Measurements from ENCODE around the gene MYO1C.
"Not testable (repeated sequence)": the region's sequence is repeated elsewhere in the genome, so short reads cannot be mapped to it uniquely, and the experiment has no call there.

The MYO1C gene

GRCh38 chr17:1461198-1461944 is 31.1 kb downstream of the MYO1C start:
- no peak for DNase-seq

DNA sequence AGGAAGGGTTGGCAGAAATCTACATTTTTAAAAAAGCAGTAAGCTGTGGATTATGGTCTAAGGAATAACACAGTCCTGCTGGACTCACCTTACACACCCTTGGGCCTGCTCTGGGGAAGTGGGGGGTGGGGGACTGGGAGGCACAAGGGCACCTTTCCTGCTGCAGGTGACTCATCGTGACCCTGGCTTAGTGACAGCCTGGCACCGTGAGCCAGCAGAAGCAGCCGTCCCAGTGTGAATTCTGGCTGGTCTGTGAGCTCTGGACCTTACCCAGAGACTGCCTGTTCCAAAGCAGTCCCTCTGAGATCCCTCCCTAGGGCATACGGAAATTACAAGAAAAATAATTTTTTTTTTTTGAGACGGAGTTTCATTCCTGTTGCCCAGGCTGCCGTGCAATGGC is 32.3 kb downstream of the MYO1C start:
- DNase-seq = no peak

DNA sequence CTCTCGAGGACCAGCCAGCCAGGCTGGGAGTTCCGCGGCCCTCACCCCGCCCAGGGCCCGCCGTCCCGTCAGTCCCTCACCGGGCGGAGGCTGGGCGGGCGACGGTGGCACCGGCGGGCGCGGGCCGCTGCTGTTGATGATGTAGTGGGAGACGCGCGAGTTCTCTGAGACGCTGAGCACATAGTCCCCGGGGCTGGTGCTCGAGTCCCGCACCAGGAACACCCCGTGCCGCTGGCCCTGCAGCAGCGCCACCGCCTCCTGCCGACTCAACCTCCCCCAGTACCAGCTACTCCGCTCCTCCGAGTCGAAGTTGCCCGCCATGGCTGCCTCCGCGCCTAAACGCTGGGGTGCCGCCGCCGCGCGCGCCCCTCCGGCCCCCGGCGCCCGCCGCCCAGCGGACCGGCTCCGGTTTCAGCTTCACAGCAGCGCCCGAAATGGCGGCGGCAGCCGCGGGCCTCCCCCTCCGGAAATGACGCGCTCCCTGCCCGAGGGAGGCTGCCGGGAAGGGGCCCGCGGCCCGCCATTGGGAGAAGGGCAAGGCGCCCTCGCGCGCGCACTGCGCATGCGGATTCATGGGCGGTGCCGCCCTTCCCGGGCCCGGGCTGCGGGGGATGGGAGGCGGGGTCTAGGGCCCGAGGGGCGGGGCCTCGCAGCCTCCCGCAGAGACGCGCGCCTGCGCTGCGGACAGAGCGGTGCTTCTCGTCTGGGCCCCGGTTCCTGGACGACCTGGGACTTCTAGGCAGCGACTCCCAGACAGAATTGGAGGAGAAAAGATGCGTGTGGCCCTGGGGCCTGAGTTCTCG is 36.5 kb downstream of the MYO1C start, which contains the start of gene CRK:
CRK (minus strand) TSS at position 436 of the 803 bp plus-strand sequence; CDS start at position 321, 115 bp downstream.
- DNase-seq = peak; percentile 98

DNA sequence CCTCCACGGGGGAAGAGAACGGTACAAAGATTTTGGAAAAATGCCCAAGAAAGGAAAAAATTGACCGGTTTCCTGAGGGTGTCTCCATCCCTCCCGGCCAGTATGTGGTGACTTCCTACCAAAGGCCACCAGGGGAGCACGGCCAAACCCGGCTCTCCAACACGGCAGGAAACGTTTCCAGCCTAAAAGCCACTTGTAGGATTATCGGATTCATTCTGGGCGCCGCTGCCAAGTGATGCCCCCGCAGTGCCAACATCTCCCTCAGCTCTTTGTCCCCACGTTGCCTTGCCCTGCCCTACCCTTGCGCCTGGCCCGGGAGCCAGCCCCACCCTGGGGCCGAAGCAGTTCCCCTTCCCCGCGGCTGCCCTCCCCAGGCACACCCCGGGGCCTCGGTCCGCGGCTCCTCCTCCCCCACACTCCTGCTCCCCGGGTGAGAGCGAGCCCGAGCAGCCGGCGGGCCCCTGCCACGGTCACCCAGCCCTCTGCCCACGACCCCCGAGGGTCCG is 37.1 kb downstream of the MYO1C start:
- DNase-seq = peak; percentile 11

DNA sequence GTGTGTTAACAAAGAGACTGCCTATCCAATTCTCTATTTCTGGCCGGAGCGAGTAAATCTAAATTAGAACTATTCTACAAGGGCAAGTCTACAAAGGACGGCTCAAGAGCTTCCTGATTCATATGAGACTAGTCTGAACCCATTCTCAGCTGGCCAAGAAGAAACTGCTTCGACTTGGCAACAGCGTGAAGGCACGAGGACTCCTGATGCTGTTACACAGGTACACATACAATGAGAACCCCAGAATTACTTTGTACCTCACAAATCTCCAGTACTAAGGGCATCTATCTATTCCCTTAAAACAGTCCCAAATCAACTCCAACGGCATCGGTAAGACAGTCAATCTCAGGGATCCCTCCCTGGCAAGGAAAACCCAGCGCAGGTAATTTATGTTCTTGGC is 37.9 kb downstream of the MYO1C start:
- DNase-seq = no peak

- not testable (repeated sequence) for DNase-seq
Measured at GRCh38 chr17:1453694-1454093, 38.8 kb downstream of the MYO1C start.

DNA sequence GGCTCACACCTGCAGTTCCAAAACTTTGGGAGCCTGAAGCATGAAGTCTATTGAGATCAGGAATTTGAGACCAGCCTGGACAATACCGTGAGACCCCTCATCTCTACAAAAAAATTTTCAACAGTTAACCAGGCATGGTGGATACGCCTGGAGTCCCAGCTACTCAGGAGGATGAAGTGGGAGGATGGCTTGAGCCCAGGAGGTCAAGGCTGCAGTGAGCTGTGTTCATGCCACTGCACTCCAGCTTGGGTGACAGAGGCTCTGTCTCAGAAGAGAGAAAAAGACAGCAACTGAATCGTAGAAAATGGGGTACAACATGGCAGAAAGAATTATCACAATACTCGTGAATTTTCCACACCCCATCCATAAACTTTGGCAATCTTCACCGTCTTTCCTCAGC is 39.6 kb downstream of the MYO1C start:
- no peak for DNase-seq

DNA sequence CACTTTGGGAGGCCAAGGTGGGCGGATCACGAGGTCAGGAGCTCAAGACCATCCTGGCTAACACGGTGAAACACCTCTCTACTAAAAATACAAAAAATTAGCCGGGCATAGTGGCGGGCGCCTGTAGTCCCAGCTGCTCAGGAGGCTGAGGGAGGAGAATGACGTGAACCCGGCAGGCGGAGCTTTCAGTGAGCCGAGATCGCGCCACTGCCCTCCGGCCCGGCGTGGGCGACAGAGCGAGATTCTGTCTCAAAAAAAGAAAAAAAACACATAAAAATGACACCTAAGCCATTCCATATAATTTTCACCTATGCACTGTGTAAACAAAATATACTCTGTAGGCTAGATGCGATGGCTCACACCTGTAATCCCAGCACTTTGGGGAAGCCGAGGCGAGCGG is 42.2 kb downstream of the MYO1C start:
- DNase-seq = not testable (repeated sequence)

- DNase-seq = no peak
Measured at GRCh38 chr17:1449412-1449967, 43.0 kb downstream of the MYO1C start.

DNA sequence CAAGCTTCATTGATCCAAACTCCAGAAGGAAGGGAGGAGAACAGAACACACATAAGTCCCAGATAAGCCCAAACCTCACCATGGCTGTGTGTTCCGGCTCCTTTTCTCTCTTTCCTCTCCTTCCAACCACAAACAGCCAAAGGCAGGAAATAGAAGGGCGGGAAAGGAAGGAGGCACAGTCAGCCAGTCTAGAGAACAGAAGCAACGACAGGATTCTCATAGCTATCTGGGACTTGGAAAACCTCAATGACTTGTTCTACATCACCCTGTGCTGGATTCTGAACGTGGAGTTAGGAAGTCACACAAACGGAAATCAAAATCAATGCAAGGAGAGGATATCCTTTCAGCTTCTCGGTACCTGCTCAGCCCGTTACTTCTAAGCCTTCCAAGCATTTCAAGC is 45.4 kb downstream of the MYO1C start:
- DNase-seq = no peak

GRCh38 chr17:1446201-1446600 is 46.3 kb downstream of the MYO1C start:
- no peak for DNase-seq

- DNase-seq = not testable (repeated sequence)
Measured at GRCh38 chr17:1445695-1446094, 46.8 kb downstream of the MYO1C start.

GRCh38 chr17:1442721-1443120 is 49.8 kb downstream of the MYO1C start:
- not testable (repeated sequence) for DNase-seq

- DNase-seq = no peak
Measured at GRCh38 chr17:1442187-1442586, 50.3 kb downstream of the MYO1C start.

GRCh38 chr17:1440921-1441320 is 51.6 kb downstream of the MYO1C start:
- DNase-seq = no peak

DNA sequence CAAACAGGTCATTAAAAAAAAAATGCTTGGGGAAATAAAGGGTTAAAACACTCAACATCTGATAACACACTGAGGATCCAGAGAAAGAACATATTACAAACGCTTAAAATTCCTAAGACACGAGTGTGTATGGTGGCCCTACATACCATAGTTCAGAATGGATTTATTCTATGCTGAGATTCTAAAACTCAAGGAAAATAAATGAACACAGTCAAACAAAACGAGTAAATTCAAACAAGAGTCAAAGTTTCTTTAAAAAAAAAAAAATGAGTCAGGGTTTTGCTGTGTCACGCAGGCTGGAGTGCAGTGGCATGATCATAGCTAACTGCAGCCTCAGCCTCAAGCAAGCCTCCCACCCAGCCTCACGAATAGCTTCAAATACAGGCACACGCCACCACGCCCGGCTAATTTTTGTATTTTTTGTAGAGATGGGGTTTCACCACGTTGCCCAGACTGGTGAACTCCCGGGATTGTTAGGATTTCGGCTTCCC is 53.8 kb downstream of the MYO1C start:
- no peak for DNase-seq

GRCh38 chr17:1435326-1435725 is 57.2 kb downstream of the MYO1C start:
- no peak for DNase-seq

DNA sequence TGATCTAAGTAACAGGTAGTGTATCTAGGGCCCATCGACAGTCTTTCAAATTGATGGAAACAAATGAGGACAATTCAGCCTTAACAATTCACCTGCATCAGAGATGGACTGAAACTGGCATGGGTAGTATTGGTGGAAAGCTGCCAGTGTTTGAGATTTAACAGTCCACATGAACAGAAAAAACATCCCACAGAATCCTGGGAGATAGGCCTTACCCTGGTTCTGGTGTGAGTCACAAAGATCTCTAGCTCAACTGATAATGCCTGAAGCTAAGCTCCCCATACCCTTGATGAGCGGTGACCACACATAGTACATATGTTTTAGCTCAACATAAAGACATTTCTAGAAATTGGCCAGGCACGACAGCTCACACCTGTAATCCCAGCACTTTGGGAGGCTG is 58.3 kb downstream of the MYO1C start:
- no peak for DNase-seq

DNA sequence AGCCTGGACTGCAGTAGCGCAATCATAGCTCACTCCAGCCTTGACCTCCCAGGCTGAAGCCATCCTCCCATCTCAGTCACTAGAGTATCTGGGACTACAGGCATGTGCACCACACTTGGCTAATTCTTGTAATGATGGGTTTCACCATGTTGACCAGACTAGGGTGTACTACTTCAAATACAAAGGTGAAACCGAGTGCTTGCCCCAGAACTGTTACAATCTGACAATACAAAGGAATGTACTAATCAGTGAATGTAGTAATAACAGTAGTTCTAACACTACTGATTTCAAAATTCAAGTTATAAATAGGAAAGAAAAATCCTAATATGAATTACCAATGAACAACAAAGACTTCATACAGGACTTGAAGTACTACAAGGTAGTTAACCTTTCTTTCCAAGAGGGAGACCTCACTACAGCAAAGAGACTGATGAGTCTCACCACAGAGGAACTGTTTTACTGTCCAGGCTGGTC is 60.8 kb downstream of the MYO1C start:
- no peak for DNase-seq

DNA sequence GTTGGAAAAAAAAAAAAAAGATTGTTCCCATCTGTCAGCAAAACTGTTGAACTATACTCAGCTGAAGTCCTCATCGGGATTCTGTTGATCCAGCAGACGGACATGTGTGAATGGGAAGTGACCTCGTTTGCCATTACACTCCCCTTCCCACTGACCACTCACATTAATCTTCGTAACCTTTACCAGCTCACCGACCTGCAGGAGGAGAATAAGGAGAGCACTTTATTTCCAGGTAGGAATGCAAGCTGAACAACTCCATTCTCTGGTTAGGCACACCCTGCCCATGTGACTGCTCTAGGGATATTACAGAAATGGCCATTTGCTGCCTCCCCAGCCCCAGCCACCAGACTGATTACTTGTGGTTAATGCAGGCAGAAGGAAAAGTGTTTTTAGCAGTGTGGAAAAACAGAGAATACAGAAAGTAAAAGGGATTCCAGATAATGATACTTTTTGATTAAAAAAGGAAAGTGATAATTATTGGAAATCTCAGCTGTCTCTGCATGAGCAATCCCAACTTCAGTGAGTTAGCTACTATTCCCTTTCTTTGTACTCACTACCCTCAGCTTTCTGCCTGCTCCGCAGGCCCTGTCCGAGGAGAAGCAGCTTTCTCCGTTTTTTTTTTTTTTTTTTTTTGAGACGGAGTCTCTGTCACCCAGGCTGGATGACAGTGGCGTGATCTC is 68.9 kb downstream of the MYO1C start:
- no peak for DNase-seq

DNA sequence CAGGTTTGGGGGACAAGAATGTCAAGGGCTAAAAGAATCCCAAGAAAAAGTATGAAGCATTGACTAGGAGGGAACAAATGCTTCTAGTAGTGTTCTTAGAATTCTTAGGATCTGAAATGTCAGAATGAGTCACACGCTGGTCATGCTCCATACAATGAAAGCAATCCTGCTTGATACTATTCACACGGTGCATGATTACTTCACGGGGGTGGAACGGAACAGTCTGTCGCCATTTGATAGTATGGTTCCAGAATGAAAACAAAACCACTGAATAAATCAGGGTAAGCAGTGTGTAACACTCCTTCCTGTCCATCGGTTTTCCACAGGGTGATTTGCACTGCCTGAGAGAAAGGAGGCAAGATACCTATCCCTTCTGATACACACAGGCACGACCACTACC is 69.6 kb downstream of the MYO1C start:
- no peak for DNase-seq

DNA sequence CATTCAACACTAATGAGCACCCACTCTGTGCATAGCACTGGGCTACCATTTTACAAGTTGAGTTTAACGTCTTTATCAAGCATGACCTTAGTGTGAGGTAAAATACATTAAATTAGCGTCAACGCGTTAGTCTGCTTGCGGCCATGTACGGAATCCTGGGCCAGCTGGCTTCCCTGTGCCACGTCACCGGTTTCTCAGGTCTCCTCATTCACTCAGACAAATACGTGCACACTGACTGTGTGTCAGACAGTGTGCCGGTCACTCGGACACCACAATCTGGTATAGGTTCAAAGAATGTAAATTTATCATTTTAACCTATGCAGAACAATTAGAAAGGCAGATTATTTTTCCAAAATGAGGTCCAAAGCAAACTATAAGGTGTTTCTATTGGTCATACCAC is 71.0 kb downstream of the MYO1C start:
- DNase-seq = no peak

DNA sequence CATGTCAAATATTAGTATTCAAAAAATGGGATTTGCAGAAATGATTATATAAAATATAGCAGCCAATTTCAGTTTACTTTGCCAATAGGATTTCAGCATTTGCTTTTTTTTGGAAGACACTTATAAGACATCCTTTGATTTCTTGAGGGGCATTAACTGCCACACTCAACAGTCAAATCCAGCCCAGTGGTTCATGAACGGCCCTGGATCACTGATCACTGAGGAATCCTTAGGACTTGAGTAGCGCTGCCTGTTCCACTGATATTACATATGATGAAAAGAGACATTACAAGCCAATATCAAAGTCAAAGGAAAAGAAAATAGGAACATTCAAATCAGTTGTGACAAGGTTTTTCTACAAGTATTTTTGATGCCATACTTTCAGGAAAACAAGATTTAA is 71.5 kb downstream of the MYO1C start:
- no peak for DNase-seq

All from activated effector memory CD4-positive, alpha-beta T cell treated with Interleukin-2 at 50 U/mL for 16 hours (primary cell).